GM21529 (cell line): ENCODE data around the gene NOLC1.

Experiments used
- ATAC-seq: cut with Tn5 transposase; IDR thresholded peaks from one replicate; pipeline ENCODE4 v1.9.1; 2021; ENCODE audit not compliant: unreplicated experiment

The NOLC1 gene

GRCh38 chr10:102200751-102201640, 48.8 kb downstream of the NOLC1 start:
- ATAC-seq: no peak

DNA sequence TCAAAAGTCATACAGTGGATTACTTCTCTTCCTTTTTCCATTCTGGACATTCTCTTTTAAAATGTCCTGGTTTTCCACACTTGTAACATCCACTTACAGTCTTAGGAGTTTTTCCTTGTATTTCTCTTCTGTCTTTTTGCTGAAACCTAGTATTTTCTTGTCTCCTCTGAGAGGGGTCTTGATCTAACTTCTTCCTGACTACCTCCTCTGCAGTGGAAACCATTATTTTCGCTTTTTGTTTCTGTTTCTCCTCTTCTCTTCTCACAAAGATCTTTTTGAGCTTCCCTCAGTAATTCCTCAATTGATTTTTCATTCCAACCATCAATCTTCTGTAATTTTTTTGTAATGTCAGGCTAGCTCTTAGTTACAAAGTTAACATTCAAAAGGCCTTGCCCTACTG, 50.2 kb downstream of the NOLC1 start:
- ATAC-seq: no peak

GRCh38 chr10:102208311-102209035, 56.3 kb downstream of the NOLC1 start:
- no peak for ATAC-seq

GRCh38 chr10:102211615-102212299, 59.6 kb downstream of the NOLC1 start:
- ATAC-seq: no peak
